GM10266 (cell line): ENCODE results near the gene CAMKK2.

Experiments used
- DNase-seq: peaks from one replicate; pipeline ENCODE4 v3.0.0; 2012; ENCODE audit errors: extremely low spot score
- TF ChIP-seq, protein P1 (sequence below): IDR thresholded peaks from 2 replicates; pipeline ENCODE4 v1.5.1; 2012; ENCODE audit warnings: mild to moderate bottlenecking, low read depth; ENCODE audit not compliant: control insufficient read depth, insufficient read depth; ENCODE audit errors: missing control alignments

Gene CAMKK2

DNA sequence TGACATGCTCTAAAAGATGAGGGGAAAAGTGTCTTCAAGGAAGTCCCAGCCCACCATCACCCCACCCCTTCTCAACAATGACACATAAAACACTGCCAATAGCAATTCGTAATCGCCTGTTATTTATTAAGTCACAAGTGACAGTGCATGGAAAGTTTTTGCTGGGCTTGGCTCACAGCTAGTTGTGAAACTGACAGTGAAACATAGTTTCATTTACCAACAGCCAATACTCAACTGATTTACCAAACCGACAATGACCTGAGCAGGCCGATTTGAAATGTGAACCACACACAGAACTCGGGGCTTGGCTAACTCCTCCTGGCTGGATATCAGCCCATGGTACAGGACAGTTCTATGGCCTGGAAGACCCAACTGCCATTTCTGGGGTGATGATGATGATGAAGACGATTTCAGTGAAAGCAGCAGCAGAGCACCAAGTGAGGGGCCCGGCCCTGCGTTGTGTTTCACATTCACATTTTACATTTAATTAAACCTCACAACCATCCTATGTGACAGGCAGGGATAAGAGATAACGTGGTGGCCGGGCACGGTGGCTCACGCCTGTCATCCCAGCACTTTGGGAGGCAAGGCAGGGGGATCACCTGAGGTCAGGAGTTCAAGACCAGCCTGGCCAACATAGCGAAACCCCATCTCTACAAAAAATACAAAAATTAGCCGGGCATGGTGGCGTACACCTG lies 42.7 kb downstream of the CAMKK2 start:
- TF ChIP-seq, protein P1, sequence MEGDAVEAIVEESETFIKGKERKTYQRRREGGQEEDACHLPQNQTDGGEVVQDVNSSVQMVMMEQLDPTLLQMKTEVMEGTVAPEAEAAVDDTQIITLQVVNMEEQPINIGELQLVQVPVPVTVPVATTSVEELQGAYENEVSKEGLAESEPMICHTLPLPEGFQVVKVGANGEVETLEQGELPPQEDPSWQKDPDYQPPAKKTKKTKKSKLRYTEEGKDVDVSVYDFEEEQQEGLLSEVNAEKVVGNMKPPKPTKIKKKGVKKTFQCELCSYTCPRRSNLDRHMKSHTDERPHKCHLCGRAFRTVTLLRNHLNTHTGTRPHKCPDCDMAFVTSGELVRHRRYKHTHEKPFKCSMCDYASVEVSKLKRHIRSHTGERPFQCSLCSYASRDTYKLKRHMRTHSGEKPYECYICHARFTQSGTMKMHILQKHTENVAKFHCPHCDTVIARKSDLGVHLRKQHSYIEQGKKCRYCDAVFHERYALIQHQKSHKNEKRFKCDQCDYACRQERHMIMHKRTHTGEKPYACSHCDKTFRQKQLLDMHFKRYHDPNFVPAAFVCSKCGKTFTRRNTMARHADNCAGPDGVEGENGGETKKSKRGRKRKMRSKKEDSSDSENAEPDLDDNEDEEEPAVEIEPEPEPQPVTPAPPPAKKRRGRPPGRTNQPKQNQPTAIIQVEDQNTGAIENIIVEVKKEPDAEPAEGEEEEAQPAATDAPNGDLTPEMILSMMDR = no peak
- DNase-seq = no peak

DNA sequence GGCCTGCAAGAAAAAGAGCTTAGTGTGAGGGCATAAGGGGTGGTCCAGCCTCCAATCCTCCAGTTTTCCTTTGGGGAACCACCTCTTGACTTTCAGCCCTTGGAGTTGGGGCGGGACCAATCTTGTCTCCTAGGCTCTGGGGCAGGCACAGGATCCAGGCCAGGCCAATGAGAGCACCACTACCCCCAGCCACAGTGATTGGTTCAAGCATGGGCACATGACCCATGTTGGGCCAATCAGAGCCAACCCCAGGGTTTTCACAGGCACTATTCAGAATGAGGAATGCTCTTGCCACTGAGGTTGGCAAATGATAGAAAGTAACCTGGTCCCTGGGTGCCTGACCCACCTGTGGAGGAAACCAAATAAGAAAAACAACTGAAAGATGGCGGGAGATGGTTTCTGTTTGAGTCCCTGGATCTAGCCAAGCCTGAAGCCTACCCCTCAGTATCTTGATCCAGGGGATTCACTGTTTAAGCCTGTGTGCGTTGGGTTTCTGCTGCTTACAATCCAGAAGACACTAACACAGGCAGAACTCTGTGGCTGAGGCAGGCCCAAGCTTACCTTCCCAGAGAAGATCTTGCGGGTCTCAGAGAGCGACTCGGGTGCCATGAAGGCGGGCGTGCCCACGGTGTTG lies 43.7 kb downstream of the CAMKK2 start:
- no peak for DNase-seq

DNA sequence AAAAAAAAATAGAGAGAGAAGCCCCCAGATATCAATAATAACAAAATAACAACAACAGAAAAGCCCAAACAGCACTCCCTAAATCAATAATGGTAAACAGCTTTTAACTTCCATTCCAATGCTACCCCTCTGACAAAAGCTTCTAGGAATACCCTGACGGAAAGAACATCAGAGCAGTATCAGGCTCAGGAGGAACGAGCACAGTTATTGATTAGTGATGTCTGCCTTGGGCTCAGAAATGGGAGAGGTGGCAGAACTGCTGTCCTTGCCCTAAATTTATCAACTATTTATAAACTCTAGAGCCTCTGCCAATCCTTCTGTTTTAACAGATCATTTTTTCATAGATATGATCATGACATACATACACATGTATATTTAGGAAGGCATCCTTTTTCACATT lies 44.7 kb downstream of the CAMKK2 start:
- DNase-seq = no peak

More for the DNA sequence above, 43.7 kb downstream of the CAMKK2 start:
- TF ChIP-seq, protein P1 = no peak

DNA sequence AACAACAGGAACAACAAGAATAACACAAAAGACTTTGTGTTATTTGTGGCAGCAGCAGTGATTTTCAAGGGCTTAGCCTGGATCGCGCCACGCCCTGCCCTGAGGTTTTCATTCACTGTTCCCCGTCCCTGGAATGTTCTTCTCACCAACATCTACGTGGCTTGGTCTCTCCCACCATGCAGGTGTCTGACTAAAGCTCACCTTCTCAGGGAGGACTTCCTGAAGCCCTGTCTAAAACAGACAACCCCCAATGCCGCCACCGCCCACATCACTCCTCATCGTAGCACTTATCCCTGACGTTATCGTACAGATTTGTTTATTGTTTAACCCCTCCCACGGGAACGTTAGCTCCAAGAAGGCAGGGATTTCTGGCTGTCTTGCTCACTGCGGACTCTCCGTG lies 46.1 kb downstream of the CAMKK2 start:
- DNase-seq = no peak
- TF ChIP-seq, protein P1 = no peak

More for the DNA sequence above, 44.7 kb downstream of the CAMKK2 start:
- TF ChIP-seq, protein P1 = no peak

DNA sequence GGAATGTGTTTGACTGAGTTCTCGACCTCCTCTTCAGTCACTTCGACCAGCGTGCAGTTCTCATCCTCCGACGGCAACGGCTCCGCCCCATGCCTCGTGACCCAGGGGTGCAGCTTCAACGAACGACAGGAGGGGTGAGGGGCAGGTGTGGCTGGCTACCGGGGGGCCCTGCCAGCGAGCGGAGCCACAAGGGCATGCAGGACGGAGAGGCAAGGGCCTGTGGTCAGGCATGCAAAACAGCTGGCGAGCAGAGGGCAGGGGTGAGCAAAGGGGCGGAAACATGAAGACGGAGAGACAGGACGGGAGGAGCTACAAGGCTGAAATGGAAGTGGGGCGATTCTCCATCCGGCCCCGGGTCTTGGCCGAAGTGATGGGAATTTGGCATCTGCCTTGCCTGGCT lies 47.9 kb downstream of the CAMKK2 start:
- DNase-seq = peak; percentile 58
- TF ChIP-seq, protein P1 = no peak

DNA sequence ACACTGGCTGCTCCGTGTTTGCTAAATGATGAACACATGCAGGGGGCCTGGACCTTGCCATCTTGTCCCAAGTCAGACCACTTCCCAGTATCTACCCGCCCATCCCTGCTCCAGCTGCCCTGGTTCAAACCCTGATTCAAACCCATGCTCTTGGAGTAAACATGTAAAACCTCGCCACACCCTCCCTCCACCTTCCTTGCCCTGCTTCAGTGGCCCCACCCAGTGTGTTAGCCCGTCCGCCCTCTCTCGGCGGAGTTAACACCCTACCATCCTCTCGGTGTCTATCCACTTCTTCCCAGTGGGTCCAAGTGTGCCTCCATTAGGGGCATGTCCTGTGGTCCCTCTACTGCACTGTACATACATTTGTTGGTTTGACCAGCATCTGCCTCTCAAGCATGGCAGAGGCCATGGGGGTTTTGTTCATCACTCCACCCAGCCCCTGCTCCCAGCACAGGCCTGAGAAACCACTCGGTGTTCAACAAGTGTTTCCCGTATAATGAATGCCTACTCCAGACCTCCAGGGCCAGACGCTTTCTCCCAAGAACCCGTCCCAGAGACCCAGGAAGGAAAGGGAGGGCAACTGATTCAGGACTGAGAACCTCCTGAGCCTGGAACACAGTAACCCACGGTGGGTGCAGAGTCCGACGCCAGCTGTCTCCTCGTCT lies 49.5 kb downstream of the CAMKK2 start:
- TF ChIP-seq, protein P1 = no peak
- no peak for DNase-seq

DNA sequence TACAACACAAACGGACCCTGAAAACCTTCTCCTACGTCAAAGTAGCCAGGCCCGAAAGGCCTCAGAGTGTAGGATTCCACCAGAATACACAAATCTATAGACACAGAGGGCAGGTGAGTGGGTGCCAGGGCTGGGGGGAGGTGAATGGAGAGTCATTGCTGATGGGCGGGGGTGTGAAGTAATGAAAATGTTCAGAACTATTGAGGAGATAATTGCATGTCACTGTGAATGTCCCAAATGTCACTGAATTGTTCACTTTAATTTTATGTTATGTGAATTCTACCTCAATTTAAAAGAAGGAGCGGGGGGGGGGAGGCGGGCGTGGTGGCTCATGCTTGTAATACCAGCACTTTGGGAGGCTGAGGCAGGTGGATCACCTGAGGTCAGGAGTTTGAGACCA lies 50.6 kb downstream of the CAMKK2 start:
- TF ChIP-seq, protein P1 = no peak

More for the DNA sequence above, 50.6 kb downstream of the CAMKK2 start:
- DNase-seq = no peak
